T-helper 1 cell treated with Interleukin-12 subunit alpha and Interleukin-12 subunit beta and Interleukin-4 antibody, amounts not matched to agents 30 μg/mL and 1 μg/mL, for 36 hours (primary cell): ENCODE results near the gene UCP3.
A peak's percentile ranks its signal among the peaks of the same experiment; 100 is the strongest.

Source experiments
- H3K27ac Mint-ChIP-seq: one replicate; pipeline ENCODE4 v1.8.0; 2021; ENCODE audit warnings: mild to moderate bottlenecking, mixed read lengths
- H3K27me3 Mint-ChIP-seq: one replicate; pipeline ENCODE4 v1.8.0; 2021; ENCODE audit warnings: low read depth, mixed read lengths
- H3K36me3 Mint-ChIP-seq: one replicate; pipeline ENCODE4 v1.8.0; 2021; ENCODE audit warnings: low read depth, mixed read lengths
- H3K4me1 Mint-ChIP-seq: one replicate; pipeline ENCODE4 v1.8.0; 2021; ENCODE audit warnings: low read depth, mixed read lengths
- H3K4me3 Mint-ChIP-seq: one replicate; pipeline ENCODE4 v1.8.0; 2021; ENCODE audit warnings: mild to moderate bottlenecking, moderate library complexity, mixed read lengths
- H3K9me3 Mint-ChIP-seq: one replicate; pipeline ENCODE4 v1.8.0; 2021; ENCODE audit warnings: mixed read lengths

The UCP3 gene

DNA sequence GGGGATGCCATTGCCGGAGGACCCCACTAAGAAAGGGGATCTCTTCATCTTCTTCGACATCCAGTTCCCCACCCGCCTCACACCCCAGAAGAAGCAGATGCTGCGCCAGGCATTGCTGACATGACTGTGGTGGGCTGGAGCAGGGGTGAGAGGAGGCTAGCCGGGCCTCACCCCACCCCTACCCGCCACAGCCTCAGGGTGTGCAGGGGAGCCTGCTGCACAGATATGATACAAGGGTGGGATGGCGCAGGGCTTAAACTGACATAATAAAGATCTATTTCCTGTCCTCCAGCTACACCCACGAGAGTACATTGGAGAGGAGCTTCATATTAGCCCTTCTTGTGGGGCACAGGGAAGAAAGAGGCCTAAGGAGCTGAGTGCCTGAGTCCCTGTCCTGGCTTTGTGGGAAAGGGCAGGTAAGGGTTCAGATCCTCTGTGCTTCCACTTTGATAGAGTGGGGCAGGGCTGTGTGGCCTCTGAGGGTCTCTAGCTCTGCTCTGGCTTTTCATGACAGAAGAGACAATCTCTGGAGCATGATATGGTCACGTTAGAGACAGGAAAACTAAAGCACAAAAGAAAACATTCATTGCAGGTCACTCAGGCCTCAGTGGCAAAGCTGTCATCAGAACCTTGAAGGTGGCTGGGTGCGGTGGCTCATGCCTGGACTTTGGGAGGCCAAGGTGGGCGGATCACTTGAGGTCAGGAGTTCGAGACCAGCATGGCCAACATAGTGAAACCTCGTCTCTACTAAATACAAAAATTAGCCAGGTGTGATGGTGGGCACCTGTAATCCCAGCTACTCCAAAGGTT lies 38.7 kb downstream of the UCP3 start:
- no peaks in the 10 kb centered on the region for H3K27me3 Mint-ChIP-seq
- H3K4me3 Mint-ChIP-seq = no peak overlapping the region
- H3K9me3 Mint-ChIP-seq = no peaks in the 10 kb centered on the region
- H3K36me3 Mint-ChIP-seq = peaks cover 22% of the 10 kb centered on the region
- H3K27ac Mint-ChIP-seq = peak overlapping the region; percentile 72
- H3K4me1 Mint-ChIP-seq = peaks cover 63% of the 10 kb centered on the region

DNA sequence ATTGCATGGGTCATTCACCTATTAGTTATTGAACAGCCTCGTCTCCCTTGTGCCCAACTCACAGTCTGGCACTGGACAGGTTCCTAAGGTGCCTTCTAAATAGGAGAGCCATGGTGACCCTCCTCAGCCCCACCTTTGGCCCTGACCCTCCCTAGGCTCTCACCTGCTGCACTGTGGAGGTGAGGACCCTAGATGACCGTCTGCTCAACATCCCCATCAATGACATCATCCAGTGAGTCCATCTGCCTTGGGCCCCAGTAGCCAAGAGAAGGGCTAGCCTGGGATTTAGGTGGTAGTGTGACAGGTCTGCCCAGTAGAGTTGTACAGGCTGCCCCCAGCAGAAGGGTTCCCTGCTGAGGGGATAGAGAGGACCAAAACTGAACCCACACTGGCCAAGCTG lies 39.8 kb downstream of the UCP3 start:
- no peaks in the 10 kb centered on the region for H3K27me3 Mint-ChIP-seq
- peak overlapping the region; percentile 72 for H3K27ac Mint-ChIP-seq
- H3K36me3 Mint-ChIP-seq = peaks cover 12% of the 10 kb centered on the region
- peaks cover 57% of the 10 kb centered on the region for H3K4me1 Mint-ChIP-seq
- no peak overlapping the region for H3K4me3 Mint-ChIP-seq
- H3K9me3 Mint-ChIP-seq = no peaks in the 10 kb centered on the region

DNA sequence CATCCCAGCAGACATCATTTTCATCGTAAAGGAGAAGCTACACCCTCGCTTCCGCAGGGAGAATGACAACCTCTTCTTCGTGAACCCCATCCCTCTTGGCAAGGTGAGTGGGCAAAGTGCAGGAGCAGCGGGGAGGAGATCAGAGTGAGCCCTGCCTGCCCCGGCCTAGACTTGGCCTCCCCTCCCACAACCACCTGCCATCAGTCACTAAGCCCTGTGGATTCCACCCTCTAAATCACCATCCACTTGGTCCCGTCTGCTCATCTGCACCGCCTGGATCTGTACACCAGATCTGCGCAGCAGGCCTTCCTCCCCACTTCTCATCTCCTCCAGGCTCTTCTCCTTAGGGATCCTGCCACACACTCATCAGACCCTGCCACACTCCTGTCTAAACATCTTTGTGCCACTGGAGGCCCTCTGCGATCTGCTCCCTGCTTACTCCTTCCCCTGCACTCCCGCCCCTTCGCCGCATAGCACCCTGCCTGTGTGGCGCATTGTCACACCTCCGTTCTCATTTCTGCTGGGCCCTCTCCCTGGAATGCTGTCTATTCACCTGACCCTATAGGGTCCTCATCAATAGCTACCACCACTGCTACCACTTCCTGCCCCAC lies 40.4 kb downstream of the UCP3 start:
- Mint-ChIP-seq H3K4me3 (no peak overlapping the region), H3K9me3 (no peaks in the 10 kb centered on the region), H3K27me3 (no peaks in the 10 kb centered on the region), H3K36me3 (peaks cover 8% of the 10 kb centered on the region), H3K4me1 (peaks cover 55% of the 10 kb centered on the region), H3K27ac (peak overlapping the region; percentile 72)

DNA sequence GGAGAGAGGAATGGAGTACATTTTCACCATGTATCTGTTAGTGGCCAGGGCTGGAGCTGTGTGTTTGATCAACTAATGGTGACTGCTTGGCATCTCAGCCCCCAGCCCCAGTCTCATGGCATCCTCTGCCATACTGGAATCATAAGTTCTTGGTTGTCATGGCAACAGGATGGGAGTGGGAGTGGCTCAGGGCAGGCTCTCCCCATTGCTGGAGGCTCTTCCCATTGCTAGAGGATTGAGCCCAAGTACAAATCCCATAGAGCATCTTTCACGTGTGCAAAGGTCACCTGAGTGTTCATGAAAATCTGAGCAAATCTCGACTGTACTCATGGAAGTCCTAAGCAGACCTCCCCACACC lies 43.1 kb downstream of the UCP3 start:
- Mint-ChIP-seq H3K4me1 (peaks cover 34% of the 10 kb centered on the region), H3K4me3 (no peak overlapping the region), H3K36me3 (no peaks in the 10 kb centered on the region), H3K27ac (no peak overlapping the region), H3K27me3 (no peaks in the 10 kb centered on the region), H3K9me3 (no peaks in the 10 kb centered on the region)

DNA sequence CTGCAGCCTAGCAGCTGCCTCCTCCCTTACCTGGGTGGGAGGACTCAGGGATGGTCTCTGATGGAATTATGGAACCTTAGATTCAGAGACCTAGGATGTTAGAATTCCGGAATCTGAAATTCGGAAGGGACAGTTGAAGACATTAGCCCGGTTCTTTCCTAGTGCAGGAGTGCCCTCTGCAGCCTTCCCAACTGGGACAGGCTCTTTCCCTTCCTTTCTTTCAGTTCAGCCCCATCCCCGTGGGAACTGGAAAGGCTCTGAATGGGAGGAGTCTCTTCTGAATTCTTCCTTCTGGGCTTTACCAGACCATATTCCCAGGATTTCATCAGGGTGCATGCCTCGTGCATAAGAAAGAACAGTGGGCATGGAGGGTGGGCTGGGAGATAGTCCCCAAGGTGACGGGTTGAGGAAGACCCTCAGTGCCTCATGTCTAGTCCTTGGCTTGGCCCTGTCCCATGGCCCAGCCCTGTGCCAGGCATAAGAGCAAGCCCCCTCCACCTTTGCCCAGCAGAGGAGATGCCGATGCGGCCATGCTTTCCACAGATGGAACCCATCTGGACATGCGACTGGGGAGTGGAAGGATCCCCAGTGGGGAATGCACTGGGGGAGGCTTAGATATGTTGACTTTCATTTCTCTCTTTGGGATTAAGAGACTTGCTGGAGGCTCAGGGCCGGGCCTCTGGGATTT lies 43.7 kb downstream of the UCP3 start:
- Mint-ChIP-seq H3K4me1 (peaks cover 29% of the 10 kb centered on the region), H3K27me3 (no peaks in the 10 kb centered on the region), H3K36me3 (no peaks in the 10 kb centered on the region), H3K4me3 (peak overlapping the region; percentile 47), H3K9me3 (no peaks in the 10 kb centered on the region), H3K27ac (no peak overlapping the region)

DNA sequence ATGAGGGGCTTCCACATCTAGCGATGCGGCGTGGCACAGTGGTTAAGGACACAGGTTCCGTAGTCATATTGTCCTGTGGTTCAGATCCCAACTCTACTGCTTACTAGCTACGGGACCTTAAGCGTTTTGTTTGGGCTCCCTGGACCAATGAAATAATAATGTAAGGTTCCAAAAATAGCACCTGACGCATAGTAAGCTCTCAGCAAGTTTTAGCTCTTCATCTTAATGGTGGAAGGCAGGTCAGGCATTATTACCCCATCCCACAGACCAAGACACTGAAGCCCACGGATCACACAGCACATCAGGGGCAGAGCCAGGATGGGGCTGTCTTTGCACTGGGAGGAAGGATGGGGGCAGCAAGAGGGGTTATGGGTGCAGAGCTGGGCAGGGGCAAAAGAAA lies 45.0 kb downstream of the UCP3 start:
- Mint-ChIP-seq H3K4me1 (peaks cover 16% of the 10 kb centered on the region), H3K4me3 (no peak overlapping the region), H3K36me3 (no peaks in the 10 kb centered on the region), H3K9me3 (no peaks in the 10 kb centered on the region), H3K27ac (no peak overlapping the region), H3K27me3 (no peaks in the 10 kb centered on the region)

GRCh38 chr11:73962101-73962705 lies 46.7 kb downstream of the UCP3 start:
- H3K27ac Mint-ChIP-seq = no peak overlapping the region
- H3K36me3 Mint-ChIP-seq = no peaks in the 10 kb centered on the region
- H3K4me3 Mint-ChIP-seq = no peak overlapping the region
- H3K9me3 Mint-ChIP-seq = no peaks in the 10 kb centered on the region
- H3K4me1 Mint-ChIP-seq = peaks cover 15% of the 10 kb centered on the region
- H3K27me3 Mint-ChIP-seq = no peaks in the 10 kb centered on the region

DNA sequence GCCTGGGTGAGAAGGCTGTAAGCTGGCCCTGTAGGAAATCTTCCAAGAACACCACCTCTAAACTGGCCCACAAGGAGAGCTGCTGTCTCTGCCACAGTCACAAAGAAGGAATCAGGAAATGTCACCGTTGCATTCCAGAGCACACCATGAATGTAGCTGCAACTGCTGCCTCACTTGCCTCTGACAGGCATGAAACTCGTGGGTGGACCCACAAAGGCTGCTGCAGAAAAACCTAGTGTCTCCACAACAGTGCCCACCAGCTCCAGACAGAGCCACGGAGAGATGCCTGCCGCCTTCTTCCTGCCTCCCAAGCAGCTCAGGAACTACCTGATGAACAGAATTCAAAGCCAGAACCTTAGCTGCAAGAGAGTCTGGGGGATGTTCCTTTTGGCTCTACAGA lies 47.6 kb downstream of the UCP3 start:
- Mint-ChIP-seq H3K27ac (no peak overlapping the region), H3K4me3 (no peak overlapping the region), H3K27me3 (peaks cover 3% of the 10 kb centered on the region), H3K9me3 (no peaks in the 10 kb centered on the region), H3K36me3 (no peaks in the 10 kb centered on the region), H3K4me1 (peaks cover 15% of the 10 kb centered on the region)

DNA sequence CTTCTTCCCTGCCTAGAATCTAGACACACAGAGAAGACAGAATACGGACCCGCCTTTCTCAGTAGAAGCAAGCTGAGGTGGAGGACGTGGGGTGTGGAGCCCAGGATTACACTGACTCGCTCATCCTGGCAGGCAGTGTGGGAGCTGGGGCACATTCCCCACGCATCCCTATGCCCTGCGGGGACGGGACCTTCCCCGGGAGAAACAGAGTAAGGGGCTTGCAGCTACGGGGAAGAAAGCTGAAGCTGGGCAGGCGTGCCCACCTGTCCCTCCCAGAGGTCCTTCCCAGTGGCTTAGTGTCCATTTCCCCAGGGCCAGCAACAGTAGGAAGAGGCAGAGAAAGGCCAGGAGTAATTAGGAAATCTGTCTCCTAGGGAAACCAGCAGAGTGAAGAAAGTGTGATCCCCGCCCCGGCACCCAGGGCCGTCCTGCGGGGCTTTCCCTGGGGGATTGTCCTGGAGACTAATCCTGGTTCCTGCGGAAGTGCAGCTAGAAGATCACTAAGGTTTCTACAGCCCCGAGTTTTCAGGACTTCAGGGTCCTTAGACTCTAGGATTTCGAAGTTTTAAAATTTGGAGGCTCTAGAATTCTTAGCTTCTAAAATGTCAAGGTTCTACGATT lies 50.3 kb downstream of the UCP3 start:
- Mint-ChIP-seq H3K27ac (no peak overlapping the region), H3K27me3 (peaks cover 3% of the 10 kb centered on the region), H3K4me1 (peaks cover 4% of the 10 kb centered on the region), H3K9me3 (no peaks in the 10 kb centered on the region), H3K36me3 (no peaks in the 10 kb centered on the region), H3K4me3 (no peak overlapping the region)

- H3K4me3 Mint-ChIP-seq = no peak overlapping the region
- no peak overlapping the region for H3K27ac Mint-ChIP-seq
- H3K27me3 Mint-ChIP-seq = peaks cover 3% of the 10 kb centered on the region
- no peaks in the 10 kb centered on the region for H3K36me3 Mint-ChIP-seq
- peaks cover 4% of the 10 kb centered on the region for H3K4me1 Mint-ChIP-seq
- no peaks in the 10 kb centered on the region for H3K9me3 Mint-ChIP-seq
Observed at GRCh38 chr11:73957654-73958361, 51.1 kb downstream of the UCP3 start.

- Mint-ChIP-seq H3K27me3 (peaks cover 3% of the 10 kb centered on the region), H3K9me3 (no peaks in the 10 kb centered on the region), H3K36me3 (no peaks in the 10 kb centered on the region), H3K4me3 (peak overlapping the region; percentile 25), H3K4me1 (peaks cover 4% of the 10 kb centered on the region), H3K27ac (no peak overlapping the region)
Observed at GRCh38 chr11:73956876-73957653, 51.8 kb downstream of the UCP3 start.

DNA sequence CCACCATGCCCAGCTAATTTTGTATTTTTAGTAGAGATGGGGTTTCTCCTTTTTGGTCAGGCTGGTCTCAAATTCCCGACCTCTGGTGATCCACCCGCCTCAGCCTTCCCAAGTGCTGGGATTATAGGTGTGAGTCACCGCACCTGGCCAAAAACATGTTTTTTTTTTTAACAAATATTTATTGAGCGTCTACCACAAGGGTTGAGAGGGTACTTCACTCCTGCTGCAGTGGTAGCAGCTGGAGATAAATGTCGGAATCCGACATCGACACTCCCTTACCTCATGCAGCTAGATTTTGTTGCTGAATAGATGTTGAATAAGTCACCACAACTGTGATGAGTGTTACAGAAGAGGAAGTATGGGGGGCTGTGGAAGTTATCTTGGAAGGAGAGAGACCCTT lies 57.1 kb downstream of the UCP3 start:
- Mint-ChIP-seq H3K9me3 (no peaks in the 10 kb centered on the region), H3K4me3 (no peak overlapping the region), H3K27me3 (peaks cover 2% of the 10 kb centered on the region), H3K27ac (no peak overlapping the region), H3K4me1 (no peaks in the 10 kb centered on the region), H3K36me3 (no peaks in the 10 kb centered on the region)

DNA sequence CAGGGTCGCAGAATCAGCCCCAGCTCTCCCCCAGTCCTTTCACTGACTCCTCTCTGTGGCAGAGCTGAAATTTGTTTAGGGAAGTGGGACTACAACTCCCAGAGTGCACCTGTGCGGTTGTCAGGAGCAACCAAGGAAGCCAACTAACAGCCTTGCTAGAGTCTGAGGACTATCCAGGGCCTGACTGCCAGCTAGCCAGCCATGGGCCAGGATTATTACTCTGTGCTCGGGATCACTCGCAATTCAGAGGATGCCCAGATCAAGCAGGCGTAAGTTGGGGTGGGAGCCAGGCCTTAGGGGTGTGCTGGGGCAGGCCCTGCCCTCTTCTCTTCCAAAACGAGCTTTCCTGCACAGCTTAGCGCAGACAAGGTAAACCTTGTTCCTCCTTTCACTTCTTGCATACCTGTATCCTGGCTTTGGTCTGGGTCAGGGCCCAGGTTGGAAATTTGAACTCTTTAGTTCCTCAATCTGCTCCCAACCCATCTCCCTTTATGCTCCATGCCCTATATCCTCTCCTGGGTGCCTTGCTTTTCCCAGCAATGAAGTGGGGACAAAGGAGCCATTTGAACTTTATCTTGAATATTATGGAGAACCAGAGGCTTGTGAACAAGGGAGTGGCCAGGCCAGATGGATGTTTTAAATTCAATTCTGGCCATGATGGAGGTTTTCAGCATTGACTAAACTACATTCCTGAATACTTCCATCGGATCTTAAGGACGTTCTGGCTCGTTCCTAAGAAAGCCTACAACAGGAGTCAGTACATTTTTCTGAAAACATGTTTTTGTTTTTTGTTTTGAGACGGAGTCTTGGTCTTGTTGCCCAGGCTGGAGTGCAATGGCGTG lies 57.8 kb downstream of the UCP3 start, which contains the start of gene DNAJB13:
Gene DNAJB13, plus strand, starts transcription at position 158 of the 842 bp plus-strand sequence. Its CDS starts 44 bp downstream, at position 202.
- Mint-ChIP-seq H3K4me1 (peaks cover 1% of the 10 kb centered on the region), H3K27ac (no peak within 1 kb of the TSS), H3K4me3 (no peak within 1 kb of the TSS), H3K36me3 (no peaks in the 10 kb centered on the region), H3K27me3 (no peaks in the 10 kb centered on the region), H3K9me3 (no peaks in the 10 kb centered on the region)
